SJCRH30 (cell line): ENCODE measurements around the gene CROT. TPM values are rescaled to one million over a fixed set of nuclear protein-coding genes. Genes with fewer than 3 reads are reported as not detected.
"Not testable (repeated sequence)": the region's sequence is repeated elsewhere in the genome, so short reads cannot be mapped to it uniquely, and the experiment has no call there.

Source experiments
- DNase-seq, 2 experiments: peaks; one replicate each; pipeline ENCODE4 v3.0.0-alpha.2; 2015 to 2020
- H3K27ac ChIP-seq: fragments of 250-450 bp; sonication (Bioruptor Pico); 2 replicates; pipeline ENCODE4 v1.5.1; 2020; ENCODE audit warnings: mild to moderate bottlenecking, moderate library complexity
- H3K27me3 ChIP-seq: fragments of 250-450 bp; sonication (Bioruptor Pico); 2 replicates; pipeline ENCODE4 v1.5.1; 2020; ENCODE audit warnings: mild to moderate bottlenecking, moderate library complexity
- H3K36me3 ChIP-seq: fragments of 250-450 bp; sonication (Bioruptor Pico); 2 replicates; pipeline ENCODE4 v1.5.1; 2020; ENCODE audit warnings: mild to moderate bottlenecking, moderate library complexity
- H3K4me1 ChIP-seq: fragments of 250-450 bp; sonication (Bioruptor Pico); 2 replicates; pipeline ENCODE4 v1.5.1; 2020; ENCODE audit warnings: mild to moderate bottlenecking, moderate library complexity
- H3K4me3 ChIP-seq: fragments of 250-450 bp; sonication (Bioruptor Pico); 2 replicates; pipeline ENCODE4 v1.5.1; 2020; ENCODE audit warnings: mild to moderate bottlenecking, moderate library complexity
- H3K9me3 ChIP-seq: fragments of 250-450 bp; sonication (Bioruptor Pico); replicated peaks from 2 replicates; pipeline ENCODE4 v1.5.1; 2020; ENCODE audit warnings: mild to moderate bottlenecking, moderate library complexity
- total RNA-seq: library from RNA; depleted of rRNA; stranded (reverse); fragments of >200 nt; shearing (Covaris generic); gene quantifications from 2 replicates; pipeline ENCODE4 v1.2.3, GENCODE V29; 2014; rRNA removed

CROT gene, protein sequence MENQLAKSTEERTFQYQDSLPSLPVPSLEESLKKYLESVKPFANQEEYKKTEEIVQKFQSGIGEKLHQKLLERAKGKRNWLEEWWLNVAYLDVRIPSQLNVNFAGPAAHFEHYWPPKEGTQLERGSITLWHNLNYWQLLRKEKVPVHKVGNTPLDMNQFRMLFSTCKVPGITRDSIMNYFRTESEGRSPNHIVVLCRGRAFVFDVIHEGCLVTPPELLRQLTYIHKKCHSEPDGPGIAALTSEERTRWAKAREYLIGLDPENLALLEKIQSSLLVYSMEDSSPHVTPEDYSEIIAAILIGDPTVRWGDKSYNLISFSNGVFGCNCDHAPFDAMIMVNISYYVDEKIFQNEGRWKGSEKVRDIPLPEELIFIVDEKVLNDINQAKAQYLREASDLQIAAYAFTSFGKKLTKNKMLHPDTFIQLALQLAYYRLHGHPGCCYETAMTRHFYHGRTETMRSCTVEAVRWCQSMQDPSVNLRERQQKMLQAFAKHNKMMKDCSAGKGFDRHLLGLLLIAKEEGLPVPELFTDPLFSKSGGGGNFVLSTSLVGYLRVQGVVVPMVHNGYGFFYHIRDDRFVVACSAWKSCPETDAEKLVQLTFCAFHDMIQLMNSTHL
- 11.0 and 15.7 TPM in 2 replicates for total RNA-seq

DNA sequence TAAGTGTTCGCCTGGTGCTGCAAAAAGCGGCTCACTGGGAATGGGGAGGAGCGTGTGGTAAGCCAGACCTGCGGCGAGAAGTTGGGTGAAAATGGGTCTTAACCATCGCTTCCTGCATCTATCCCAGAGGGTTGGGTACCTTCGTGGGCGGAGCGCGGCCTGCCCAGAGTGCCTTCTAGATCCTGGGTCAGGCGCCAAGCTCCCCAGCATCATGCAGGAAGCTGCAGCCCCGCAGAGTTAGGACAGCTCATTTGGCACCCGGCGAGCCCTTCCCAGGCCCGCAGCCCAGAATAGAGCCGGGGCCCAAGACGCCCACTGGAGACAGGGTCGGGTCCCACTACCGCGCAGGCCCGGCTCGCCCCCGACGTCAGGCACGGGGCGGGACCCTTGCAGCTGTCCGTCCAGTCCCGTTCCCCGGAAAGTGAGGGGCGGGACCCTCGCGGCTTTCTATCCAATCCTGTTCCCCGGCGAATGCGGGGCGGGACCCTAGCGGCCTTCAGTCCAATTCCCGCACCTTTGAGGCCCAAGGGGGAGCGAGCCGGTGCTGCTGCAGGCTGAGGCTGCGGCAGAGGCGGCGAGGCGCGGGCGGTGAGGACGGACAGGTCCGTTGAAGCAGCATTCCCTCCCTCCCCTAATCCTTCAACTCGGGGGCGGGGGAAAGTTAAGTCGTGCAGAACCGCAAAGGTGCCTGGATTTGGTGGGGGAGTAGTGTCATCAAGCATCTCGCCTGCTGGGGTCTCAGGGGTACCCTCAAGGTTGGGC is at the start of gene CROT:
Gene CROT, plus strand, starts transcription at position 499 of the 762 bp plus-strand sequence. CDS start 3,405 bp downstream, outside the sequence.
- DNase-seq = peak; percentile 95 to 96
- Histone ChIP-seq H3K4me3 (peak within 1 kb of the TSS; percentile 69), H3K27ac (peak within 1 kb of the TSS; percentile 18), H3K9me3 (no peaks in the 10 kb centered on the region), H3K27me3 (no peaks in the 10 kb centered on the region), H3K4me1 (peaks cover 6% of the 10 kb centered on the region), H3K36me3 (peaks cover 11% of the 10 kb centered on the region; the same call in 1 of the 2 replicates)

DNA sequence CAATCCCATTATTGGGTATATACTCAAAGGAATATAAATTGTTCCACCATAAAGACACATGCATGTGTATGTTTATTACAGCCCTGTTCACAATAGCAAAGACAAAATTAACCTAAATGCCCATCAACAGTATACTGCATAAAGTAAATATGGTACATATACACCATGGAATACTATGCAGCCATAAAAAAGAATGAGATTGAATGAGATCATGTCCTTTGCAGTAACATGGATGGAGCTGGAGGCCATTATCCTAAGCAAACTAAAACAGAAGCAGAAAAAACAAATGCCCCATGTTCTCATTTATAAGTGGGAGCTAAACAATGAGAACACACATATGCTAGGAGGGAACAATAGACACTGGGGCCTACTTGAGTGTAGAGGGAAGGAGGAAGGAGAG is 44.7 kb upstream of the CROT start:
- H3K27me3 ChIP-seq = no peaks in the 10 kb centered on the region
- DNase-seq = no peak
- H3K36me3 ChIP-seq = no peaks in the 10 kb centered on the region
- no peak overlapping the region for H3K27ac ChIP-seq
- H3K4me3 ChIP-seq = no peak overlapping the region
- H3K4me1 ChIP-seq = no peaks in the 10 kb centered on the region
- no peaks in the 10 kb centered on the region for H3K9me3 ChIP-seq

GRCh38 chr7:87310790-87311419 is 34.6 kb upstream of the CROT start:
- Histone ChIP-seq H3K4me3 (no peak overlapping the region), H3K27ac (no peak overlapping the region), H3K27me3 (no peaks in the 10 kb centered on the region), H3K4me1 (no peaks in the 10 kb centered on the region), H3K9me3 (no peaks in the 10 kb centered on the region), H3K36me3 (no peaks in the 10 kb centered on the region)
- no peak for DNase-seq

GRCh38 chr7:87312215-87312865 is 33.1 kb upstream of the CROT start:
- Histone ChIP-seq H3K27ac (no peak overlapping the region), H3K36me3 (no peaks in the 10 kb centered on the region), H3K4me3 (no peak overlapping the region), H3K4me1 (peaks cover 11% of the 10 kb centered on the region), H3K9me3 (no peaks in the 10 kb centered on the region), H3K27me3 (no peaks in the 10 kb centered on the region)
- DNase-seq = peak in 1 of 2 experiments; percentile 65

- no peaks in the 10 kb centered on the region for H3K36me3 ChIP-seq
- peak overlapping the region; percentile 48; the same call in 1 of the 2 replicates for H3K27ac ChIP-seq
- no peak for DNase-seq
Measured at GRCh38 chr7:87316097-87316700, 29.3 kb upstream of the CROT start.

GRCh38 chr7:87316846-87317552 is 28.5 kb upstream of the CROT start:
- DNase-seq = peak; percentile 63 to 69
- Histone ChIP-seq H3K36me3 (no peaks in the 10 kb centered on the region), H3K27ac (peak overlapping the region; percentile 48; the same call in 1 of the 2 replicates), H3K9me3 (0 out of 2 replicates have a peak, but pooled peaks cover 2% of the 10 kb centered on the region), H3K27me3 (no peaks in the 10 kb centered on the region), H3K4me3 (no peak overlapping the region), H3K4me1 (peaks cover 16% of the 10 kb centered on the region)

More at GRCh38 chr7:87316097-87316700, 29.3 kb upstream of the CROT start:
- Histone ChIP-seq H3K4me1 (peaks cover 16% of the 10 kb centered on the region), H3K9me3 (no peaks in the 10 kb centered on the region), H3K4me3 (no peak overlapping the region), H3K27me3 (no peaks in the 10 kb centered on the region)

- Histone ChIP-seq H3K27ac (no peak overlapping the region), H3K36me3 (no peaks in the 10 kb centered on the region), H3K4me3 (no peak overlapping the region), H3K27me3 (no peaks in the 10 kb centered on the region), H3K4me1 (peaks cover 16% of the 10 kb centered on the region), H3K9me3 (0 out of 2 replicates have a peak, but pooled peaks cover 2% of the 10 kb centered on the region)
- DNase-seq = no peak
Measured at GRCh38 chr7:87317691-87318245, 27.7 kb upstream of the CROT start.

- Histone ChIP-seq H3K27ac (no peak overlapping the region), H3K4me1 (peaks cover 16% of the 10 kb centered on the region), H3K9me3 (0 out of 2 replicates have a peak, but pooled peaks cover 2% of the 10 kb centered on the region), H3K4me3 (peak overlapping the region; percentile 21), H3K27me3 (no peaks in the 10 kb centered on the region), H3K36me3 (no peaks in the 10 kb centered on the region)
- no peak for DNase-seq
Measured at GRCh38 chr7:87318741-87319140, 26.7 kb upstream of the CROT start.

DNA sequence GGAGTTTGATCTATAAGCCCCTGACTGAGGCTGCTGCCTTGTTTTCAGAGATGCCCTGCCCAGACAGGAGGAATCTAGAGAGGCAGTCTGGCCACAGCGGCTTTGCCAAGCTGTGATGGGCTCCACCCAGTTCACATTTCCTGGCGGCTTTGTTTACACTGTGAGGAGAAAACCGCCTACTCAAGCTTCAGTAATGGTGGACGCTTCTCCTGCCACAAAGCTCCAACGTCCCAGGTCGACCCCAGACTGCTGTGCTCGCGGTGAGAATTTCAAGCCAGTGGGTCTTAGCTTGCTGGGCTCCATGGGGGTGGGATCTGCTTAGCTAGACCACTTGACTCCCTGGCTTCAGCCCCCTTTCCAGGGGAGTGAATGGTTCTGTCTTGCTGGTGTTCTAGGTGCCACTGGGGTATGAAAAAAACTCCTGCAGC is 26.3 kb upstream of the CROT start:
- H3K4me3 ChIP-seq = peak overlapping the region; percentile 21
- DNase-seq, H3K27ac ChIP-seq, H3K9me3 ChIP-seq, H3K36me3 ChIP-seq, H3K27me3 ChIP-seq: not testable (repeated sequence)
- peaks cover 16% of the 10 kb centered on the region for H3K4me1 ChIP-seq

DNA sequence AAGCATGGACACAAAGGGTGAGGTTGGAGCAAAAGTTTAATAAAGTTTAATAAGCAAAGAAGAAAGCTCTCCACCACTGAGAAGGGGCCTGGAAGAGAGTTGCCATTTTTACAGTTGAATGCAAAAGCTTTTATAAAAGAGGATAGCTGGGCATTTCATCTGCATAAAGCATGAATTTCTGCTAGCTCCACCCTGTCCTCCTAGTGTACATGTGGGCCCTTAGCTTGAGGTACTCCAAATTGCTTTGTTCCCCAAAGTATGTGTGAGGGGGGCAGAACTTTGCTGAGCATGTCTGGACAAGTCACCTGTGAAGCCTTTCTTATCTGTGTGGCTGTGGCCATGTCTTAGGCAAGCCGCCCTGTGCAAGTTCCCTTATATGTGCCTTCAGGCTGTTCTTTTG is 22.6 kb upstream of the CROT start:
- Histone ChIP-seq H3K27ac (no peak overlapping the region), H3K9me3 (peaks cover 7% of the 10 kb centered on the region; the same call in 1 of the 2 replicates), H3K4me3 (no peak overlapping the region), H3K4me1 (no peaks in the 10 kb centered on the region), H3K27me3 (no peaks in the 10 kb centered on the region), H3K36me3 (no peaks in the 10 kb centered on the region)
- no peak for DNase-seq

DNA sequence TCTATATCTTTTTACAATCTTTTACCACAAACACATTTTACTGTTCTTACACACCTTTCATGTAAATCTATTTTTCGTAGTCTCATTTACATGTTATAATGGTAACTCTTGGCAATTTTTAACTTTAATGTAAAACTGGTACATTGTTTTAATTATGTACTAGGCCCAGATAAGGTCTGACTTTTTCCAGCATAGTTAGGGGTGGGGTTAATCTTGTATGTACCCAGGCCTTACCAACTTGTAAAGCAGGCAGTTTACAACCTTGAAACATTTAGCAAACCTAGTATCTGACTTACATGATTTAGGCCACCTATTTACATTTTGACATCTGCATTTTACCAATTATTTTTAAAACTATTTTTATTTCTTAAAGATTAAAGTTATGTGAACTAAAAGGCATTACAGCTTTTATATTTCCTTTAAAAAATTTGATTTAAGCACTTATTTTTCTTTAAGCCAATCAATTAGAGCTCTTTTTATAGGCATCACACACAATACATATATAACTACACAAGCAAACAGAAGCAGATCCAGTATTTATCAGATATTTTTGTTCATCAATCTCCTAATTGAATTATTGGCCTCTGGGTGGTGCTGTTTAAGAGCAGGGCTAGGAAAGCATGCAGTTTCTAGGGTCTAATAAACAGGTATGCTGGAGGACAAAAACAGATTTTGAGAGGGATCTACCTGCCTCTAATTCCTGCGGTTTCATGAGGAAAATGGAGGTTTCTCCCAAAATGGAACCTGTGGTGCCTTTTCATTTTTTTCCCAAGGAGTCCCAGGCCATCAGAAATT is 19.7 kb upstream of the CROT start:
- H3K4me1 ChIP-seq = no peaks in the 10 kb centered on the region
- no peak overlapping the region for H3K27ac ChIP-seq
- no peak overlapping the region for H3K4me3 ChIP-seq
- peaks cover 19% of the 10 kb centered on the region for H3K9me3 ChIP-seq
- H3K27me3 ChIP-seq = no peaks in the 10 kb centered on the region
- no peak for DNase-seq
- H3K36me3 ChIP-seq = no peaks in the 10 kb centered on the region

GRCh38 chr7:87328281-87328680 is 17.2 kb upstream of the CROT start:
- Histone ChIP-seq H3K4me1 (no peaks in the 10 kb centered on the region), H3K27ac (no peak overlapping the region), H3K9me3 (peaks cover 17% of the 10 kb centered on the region), H3K36me3 (no peaks in the 10 kb centered on the region), H3K27me3 (no peaks in the 10 kb centered on the region), H3K4me3 (no peak overlapping the region)
- DNase-seq = peak; percentile 19 to 32
